ENCODE results near the gene MRPL2.
"Not testable (repeated sequence)": the region's sequence is repeated elsewhere in the genome, so short reads cannot be mapped to it uniquely, and the experiment has no call there.

The MRPL2 gene

GRCh38 chr6:43053545-43054205 lies 5.6 kb downstream of the MRPL2 start, which contains the start of gene CUL7:
TSS of gene CUL7 (minus strand) at chr6:43053851. CDS start at chr6:43052788, 1,063 bp downstream.
- DNase-seq (ENCODE audit: low read depth), result peak; percentile 77

GRCh38 chr6:43052842-43053544 lies 6.2 kb downstream of the MRPL2 start:
- no peak for DNase-seq (ENCODE audit: low read depth)

GRCh38 chr6:43052225-43052841 lies 6.9 kb downstream of the MRPL2 start:
- no peak for DNase-seq (ENCODE audit: low read depth)

- DNase-seq (ENCODE audit: low read depth), result no peak
Observed at GRCh38 chr6:43050981-43051380, 8.3 kb downstream of the MRPL2 start.

- DNase-seq (ENCODE audit: low read depth), result no peak
Observed at GRCh38 chr6:43047998-43048397, 11.2 kb downstream of the MRPL2 start.

GRCh38 chr6:43045371-43045930 lies 13.8 kb downstream of the MRPL2 start:
- no peak for DNase-seq (ENCODE audit: low read depth)

GRCh38 chr6:43043310-43043709 lies 15.9 kb downstream of the MRPL2 start:
- no peak for DNase-seq (ENCODE audit: low read depth)

- not testable (repeated sequence) for DNase-seq (ENCODE audit: low read depth)
Observed at GRCh38 chr6:43041475-43041874, 17.8 kb downstream of the MRPL2 start.

- DNase-seq (ENCODE audit: low read depth), result no peak
Observed at GRCh38 chr6:43040542-43041257, 18.5 kb downstream of the MRPL2 start.

- no peak for DNase-seq (ENCODE audit: low read depth)
Observed at GRCh38 chr6:43038727-43039126, 20.5 kb downstream of the MRPL2 start.

GRCh38 chr6:43037706-43038105 lies 21.5 kb downstream of the MRPL2 start:
- no peak for DNase-seq (ENCODE audit: low read depth)

- DNase-seq (ENCODE audit: low read depth), result no peak
Observed at GRCh38 chr6:43037197-43037596, 22.0 kb downstream of the MRPL2 start.

- DNase-seq (ENCODE audit: low read depth), result no peak
Observed at GRCh38 chr6:43036712-43037111, 22.5 kb downstream of the MRPL2 start.

GRCh38 chr6:43035495-43036194 lies 23.6 kb downstream of the MRPL2 start:
- no peak for DNase-seq (ENCODE audit: low read depth)

GRCh38 chr6:43034190-43034525 lies 25.1 kb downstream of the MRPL2 start:
- no peak for DNase-seq (ENCODE audit: low read depth)

GRCh38 chr6:43033496-43034189 lies 25.6 kb downstream of the MRPL2 start:
- no peak for DNase-seq (ENCODE audit: low read depth)

- DNase-seq (ENCODE audit: low read depth), result no peak
Observed at GRCh38 chr6:43032326-43032725, 26.9 kb downstream of the MRPL2 start.

GRCh38 chr6:43029120-43029519 lies 30.1 kb downstream of the MRPL2 start:
- no peak for DNase-seq (ENCODE audit: low read depth)

- DNase-seq (ENCODE audit: low read depth), result no peak
Observed at GRCh38 chr6:43026365-43026764, 32.9 kb downstream of the MRPL2 start.

GRCh38 chr6:43024436-43024835 lies 34.8 kb downstream of the MRPL2 start:
- DNase-seq (ENCODE audit: low read depth), result no peak
